ENCODE data around the gene FAM13B. TPM values are rescaled to one million over a fixed set of nuclear protein-coding genes. Genes with fewer than 3 reads are reported as not detected.

FAM13B gene
- total RNA-seq, 1 donor from 2014 or later, result 32.0 TPM

GRCh38 chr5:137901011-137901817 lies 131.7 kb downstream of the FAM13B start:
- Histone ChIP-seq H3K9me3 (ENCODE audit: insufficient read depth, low read depth, low read length) (no peaks in the 10 kb centered on the region), H3K27me3 (ENCODE audit: insufficient read depth, low read length) (no peaks in the 10 kb centered on the region), H3K4me1 (ENCODE audit: insufficient read depth, low read length) (no peaks in the 10 kb centered on the region), H3K4me3 (ENCODE audit: insufficient read depth, low read depth, low read length) (no peak overlapping the region), H3K79me2 (ENCODE audit: insufficient read depth, low read length) (no peaks in the 10 kb centered on the region), H3K27ac (ENCODE audit: low read depth, low read length) (no peak overlapping the region), H3K36me3 (ENCODE audit: insufficient read depth, low read length) (no peaks in the 10 kb centered on the region), H2AFZ (ENCODE audit: low read depth, low read length) (no peak overlapping the region), H3K9ac (ENCODE audit: low read length) (no peak overlapping the region), H4K20me1 (ENCODE audit: insufficient read depth, low read length) (no peaks in the 10 kb centered on the region), H3K4me2 (ENCODE audit: low read length) (no peak overlapping the region)
- H3K27me3 Mint-ChIP-seq (ENCODE audit: low read depth, unreplicated experiment), result no peaks in the 10 kb centered on the region
- H3K4me3 Mint-ChIP-seq (ENCODE audit: unreplicated experiment), result no peak overlapping the region
- no peak for TF ChIP-seq EZH2 (IDR thresholded peaks at IDR 0.05; ENCODE audit: insufficient read depth, low read length)
- no peak for TF ChIP-seq CTCF (IDR thresholded peaks at IDR 0.05; ENCODE audit: insufficient read depth, low read depth, low read length)
- no peaks in the 10 kb centered on the region for H3K36me3 Mint-ChIP-seq (ENCODE audit: low read depth, unreplicated experiment)
- no peaks in the 10 kb centered on the region for H3K4me1 Mint-ChIP-seq (ENCODE audit: low read depth, unreplicated experiment)
- H3K27ac Mint-ChIP-seq (ENCODE audit: unreplicated experiment), result no peak overlapping the region
- FAIRE-seq, result no peak
- peaks cover 2% of the 10 kb centered on the region for H3K9me3 Mint-ChIP-seq (ENCODE audit: unreplicated experiment)
- DNase-seq (ENCODE audit: low read depth), result no peak

GRCh38 chr5:137899493-137899892 lies 133.4 kb downstream of the FAM13B start:
- Mint-ChIP-seq H3K36me3 (ENCODE audit: low read depth, unreplicated experiment) (no peaks in the 10 kb centered on the region), H3K4me1 (ENCODE audit: low read depth, unreplicated experiment) (no peaks in the 10 kb centered on the region)
- no peaks in the 10 kb centered on the region for H3K36me3 ChIP-seq (ENCODE audit: insufficient read depth, low read length)

More at GRCh38 chr5:137899493-137899892, 133.4 kb downstream of the FAM13B start:
- Histone ChIP-seq H3K27ac (ENCODE audit: low read depth, low read length) (no peak overlapping the region), H4K20me1 (ENCODE audit: insufficient read depth, low read length) (no peaks in the 10 kb centered on the region), H3K4me2 (ENCODE audit: low read length) (no peak overlapping the region), H3K9ac (ENCODE audit: low read length) (no peak overlapping the region), H3K79me2 (ENCODE audit: insufficient read depth, low read length) (no peaks in the 10 kb centered on the region), H3K9me3 (ENCODE audit: insufficient read depth, low read depth, low read length) (no peaks in the 10 kb centered on the region), H3K4me1 (ENCODE audit: insufficient read depth, low read length) (no peaks in the 10 kb centered on the region), H3K4me3 (ENCODE audit: insufficient read depth, low read depth, low read length) (no peak overlapping the region), H2AFZ (ENCODE audit: low read depth, low read length) (no peak overlapping the region), H3K27me3 (ENCODE audit: insufficient read depth, low read length) (no peaks in the 10 kb centered on the region)
- DNase-seq (ENCODE audit: low read depth), result no peak
- Mint-ChIP-seq H3K27ac (ENCODE audit: unreplicated experiment) (no peak overlapping the region), H3K9me3 (ENCODE audit: unreplicated experiment) (peaks cover 2% of the 10 kb centered on the region), H3K27me3 (ENCODE audit: low read depth, unreplicated experiment) (no peaks in the 10 kb centered on the region), H3K4me3 (ENCODE audit: unreplicated experiment) (no peak overlapping the region)
- TF ChIP-seq CTCF (IDR thresholded peaks at IDR 0.05; ENCODE audit: insufficient read depth, low read depth, low read length) (no peak), EZH2 (IDR thresholded peaks at IDR 0.05; ENCODE audit: insufficient read depth, low read length) (no peak)
- no peak for FAIRE-seq
